Upper lobe of left lung (tissue), 4 donors: ENCODE results near the gene SPATA19.

ENCODE experiments used
- POLR2A ChIP-seq, 4 donors: fragments of 450-650 bp; IDR thresholded peaks; one replicate each; pipeline ENCODE4 v1.5.1; 2016 to 2017; ENCODE audit warnings: antibody characterized with exemption in 4 of 4, mild to moderate bottlenecking in 2 of 4
- POLR2AphosphoS5 ChIP-seq, 2 donors: sonication (generic); formaldehyde crosslinking; IDR thresholded peaks; one replicate each; pipeline ENCODE4 v1.5.1; 2017; ENCODE audit warnings: antibody characterized with exemption in 2 of 2
- TF ChIP-seq, protein P1 (sequence below), 6 experiments: fragments of 450-650 bp in 4 of 6; fragments of 200-600 bp in 2 of 6; sonication (generic) in 2 of 6; IDR thresholded peaks; one replicate each; pipeline ENCODE4 v1.5.1; 2016 to 2019; ENCODE audit warnings: antibody characterized with exemption in 6 of 6

DNA sequence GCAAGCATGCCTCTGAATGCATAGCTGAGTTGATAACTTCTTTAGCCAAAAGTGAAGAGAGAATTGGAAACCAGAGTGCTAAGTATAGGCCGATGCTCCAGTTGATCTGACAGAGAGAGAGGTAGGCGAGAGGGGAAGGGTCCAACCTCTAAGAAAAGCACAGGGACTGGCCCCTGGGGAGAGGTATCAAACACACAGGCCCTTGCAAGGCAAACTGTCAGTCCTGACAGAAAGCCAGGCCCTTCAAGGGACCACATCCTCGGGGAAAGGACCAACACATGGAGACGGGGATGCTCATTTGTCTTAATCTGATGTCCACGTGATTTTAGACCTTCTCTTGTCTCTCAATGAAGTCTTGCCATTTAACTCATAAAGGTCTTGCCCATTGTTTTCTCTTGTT is 43.9 kb upstream of the SPATA19 start:
- no peak for TF ChIP-seq POLR2AphosphoS5 (IDR thresholded peaks at IDR 0.05)
- TF ChIP-seq POLR2A (IDR thresholded peaks at IDR 0.05), result no peak
- TF ChIP-seq, protein P1, sequence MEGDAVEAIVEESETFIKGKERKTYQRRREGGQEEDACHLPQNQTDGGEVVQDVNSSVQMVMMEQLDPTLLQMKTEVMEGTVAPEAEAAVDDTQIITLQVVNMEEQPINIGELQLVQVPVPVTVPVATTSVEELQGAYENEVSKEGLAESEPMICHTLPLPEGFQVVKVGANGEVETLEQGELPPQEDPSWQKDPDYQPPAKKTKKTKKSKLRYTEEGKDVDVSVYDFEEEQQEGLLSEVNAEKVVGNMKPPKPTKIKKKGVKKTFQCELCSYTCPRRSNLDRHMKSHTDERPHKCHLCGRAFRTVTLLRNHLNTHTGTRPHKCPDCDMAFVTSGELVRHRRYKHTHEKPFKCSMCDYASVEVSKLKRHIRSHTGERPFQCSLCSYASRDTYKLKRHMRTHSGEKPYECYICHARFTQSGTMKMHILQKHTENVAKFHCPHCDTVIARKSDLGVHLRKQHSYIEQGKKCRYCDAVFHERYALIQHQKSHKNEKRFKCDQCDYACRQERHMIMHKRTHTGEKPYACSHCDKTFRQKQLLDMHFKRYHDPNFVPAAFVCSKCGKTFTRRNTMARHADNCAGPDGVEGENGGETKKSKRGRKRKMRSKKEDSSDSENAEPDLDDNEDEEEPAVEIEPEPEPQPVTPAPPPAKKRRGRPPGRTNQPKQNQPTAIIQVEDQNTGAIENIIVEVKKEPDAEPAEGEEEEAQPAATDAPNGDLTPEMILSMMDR (IDR thresholded peaks at IDR 0.05), result no peak
